GM23248 (cell line): ENCODE measurements around the gene CD164L2. TPM values are rescaled to one million over a fixed set of nuclear protein-coding genes. Genes with fewer than 3 reads are reported as not detected.
A peak's percentile ranks its signal among the peaks of the same experiment; 100 is the strongest.

Source experiments
- DNase-seq: peaks from one replicate; pipeline ENCODE4 v3.0.0-alpha.2; 2015
- H2AFZ ChIP-seq: fragments of 200-600 bp; sonication (generic); 2 replicates; pipeline ENCODE4 v1.6.1; 2016; ENCODE audit warnings: antibody characterized with exemption
- H3F3A ChIP-seq: fragments of 200-600 bp; sonication (generic); 2 replicates; pipeline ENCODE4 v1.6.1; 2016; ENCODE audit warnings: mild to moderate bottlenecking, antibody characterized with exemption, mixed run types; ENCODE audit not compliant: insufficient read depth
- H3K27ac ChIP-seq: fragments of 200-600 bp; sonication (generic); 2 replicates; pipeline ENCODE4 v1.5.1; 2016; ENCODE audit warnings: mild to moderate bottlenecking
- H3K27me3 ChIP-seq: fragments of 200-600 bp; sonication (generic); replicated peaks from 2 replicates; pipeline ENCODE4 v1.6.1; 2016; ENCODE audit warnings: mild to moderate bottlenecking; ENCODE audit not compliant: insufficient read depth
- H3K36me3 ChIP-seq: fragments of 200-600 bp; sonication (generic); 2 replicates; pipeline ENCODE4 v1.6.1; 2016; ENCODE audit warnings: low read depth, mild to moderate bottlenecking
- H3K4me1 ChIP-seq: fragments of 200-600 bp; sonication (generic); 2 replicates; pipeline ENCODE4 v1.6.1; 2016; ENCODE audit warnings: mild to moderate bottlenecking; ENCODE audit not compliant: insufficient read depth
- H3K4me2 ChIP-seq: fragments of 200-600 bp; sonication (generic); one replicate; pipeline ENCODE4 v1.6.1; 2016; ENCODE audit warnings: mild to moderate bottlenecking; ENCODE audit not compliant: unreplicated experiment
- H3K4me3 ChIP-seq: fragments of 200-600 bp; sonication (generic); 2 replicates; pipeline ENCODE4 v1.5.1; 2016; ENCODE audit warnings: mild to moderate bottlenecking
- H3K79me2 ChIP-seq: fragments of 200-600 bp; sonication (generic); 2 replicates; pipeline ENCODE4 v1.6.1; 2016; ENCODE audit warnings: mild to moderate bottlenecking; ENCODE audit not compliant: insufficient read depth
- H3K9ac ChIP-seq: fragments of 200-600 bp; sonication (generic); 2 replicates; pipeline ENCODE4 v1.6.1; 2016; ENCODE audit warnings: mild to moderate bottlenecking
- H3K9me2 ChIP-seq: fragments of 200-600 bp; sonication (generic); 2 replicates; pipeline ENCODE4 v1.6.1; 2016; ENCODE audit warnings: mixed run types, mild to moderate bottlenecking, moderate library complexity; ENCODE audit not compliant: insufficient read depth
- H3K9me3 ChIP-seq: fragments of 200-600 bp; sonication (generic); one replicate; pipeline ENCODE4 v1.6.1; 2017; ENCODE audit warnings: low read depth
- H4K20me1 ChIP-seq: fragments of 200-600 bp; sonication (generic); 2 replicates; pipeline ENCODE4 v1.6.0; 2016; ENCODE audit not compliant: insufficient read depth
- EZH2 ChIP-seq: fragments of 200-600 bp; sonication (generic); IDR thresholded peaks from 2 replicates; pipeline ENCODE4 v1.6.1; 2018; ENCODE audit warnings: antibody characterized with exemption, mild to moderate bottlenecking; ENCODE audit not compliant: insufficient read depth, poor library complexity, severe bottlenecking
- EZH2phosphoT487 ChIP-seq: fragments of 200-600 bp; sonication (generic); IDR thresholded peaks from 2 replicates; pipeline ENCODE4 v1.6.1; 2018; ENCODE audit warnings: antibody characterized with exemption, moderate library complexity, mild to moderate bottlenecking, low read depth; ENCODE audit not compliant: insufficient read depth
- WGBS, 2 experiments: methylation state at CpG; one replicate each; pipeline ENCODE4 v1.1.6; 2015 to 2017; ENCODE audit warnings: low lambda C conversion rate in 2 of 2, low coverage in 1 of 2; ENCODE audit errors: missing lambda C conversion rate in 2 of 2; 5-methylcytosine and 5-hydroxymethylcytosine counted together
- in situ Hi-C: fragments of 300-500 bp; cut with MboI; formaldehyde crosslinking; loops from 2 replicates; pipeline ENCODE4 v1.15.0; 2020
- polyA plus RNA-seq: library from polyadenylated mRNA; unstranded; fragments of >200 nt; fragmentation: Nextera tagmentation; extraction: Ambion mirVana; gene quantifications from 2 replicates; pipeline ENCODE4 v1.2.1, GENCODE V29; 2016
- total RNA-seq: library from RNA; depleted of rRNA; stranded (reverse); fragments of >200 nt; shearing (Covaris generic); gene quantifications from 2 replicates; pipeline ENCODE4 v1.2.3, GENCODE V29; 2014

The CD164L2 gene
- total and polyA plus RNA-seq, 2 experiments from 2014 or later, result not detected

GRCh38 chr1:27397749-27398148 lies 14.6 kb upstream of the CD164L2 start:
- in situ Hi-C loops, result no loop called here
- no peaks in the 10 kb centered on the region for H3K36me3 ChIP-seq
- H3K9me2 ChIP-seq, result no peaks in the 10 kb centered on the region
- no peaks in the 10 kb centered on the region for H3K9me3 ChIP-seq
- TF ChIP-seq EZH2phosphoT487 (no peak), EZH2 (no peak)
- DNase-seq, result no peak
- no peak overlapping the region for H3K4me2 ChIP-seq
- WGBS, 2 experiments, result 74 to 77% methylated on average over 6 to 7 of the region's 7 CpGs
- H3K4me3 ChIP-seq, result no peak overlapping the region
- H3K27ac ChIP-seq, result no peak overlapping the region
- no peak overlapping the region for H3K9ac ChIP-seq
- H2AFZ ChIP-seq, result no peak overlapping the region
- H3K4me1 ChIP-seq, result peaks cover 15% of the 10 kb centered on the region
- H3F3A ChIP-seq, result peaks cover 22% of the 10 kb centered on the region
- no peaks in the 10 kb centered on the region for H4K20me1 ChIP-seq
- no peaks in the 10 kb centered on the region for H3K79me2 ChIP-seq
- no peaks in the 10 kb centered on the region for H3K27me3 ChIP-seq

GRCh38 chr1:27397110-27397509 lies 14.0 kb upstream of the CD164L2 start:
- peaks cover 9% of the 10 kb centered on the region for H3K4me1 ChIP-seq
- no peaks in the 10 kb centered on the region for H3K27me3 ChIP-seq
- no peak overlapping the region for H3K9ac ChIP-seq
- no peaks in the 10 kb centered on the region for H3K36me3 ChIP-seq
- in situ Hi-C loops, result no loop called here
- no peak overlapping the region for H3K27ac ChIP-seq
- H4K20me1 ChIP-seq, result no peaks in the 10 kb centered on the region
- no peak overlapping the region for H2AFZ ChIP-seq
- no peak for TF ChIP-seq EZH2
- TF ChIP-seq EZH2phosphoT487, result no peak
- H3K9me2 ChIP-seq, result no peaks in the 10 kb centered on the region
- WGBS, 2 experiments, result 59 to 95% methylated on average over 1 to 3 of the region's 3 CpGs
- no peaks in the 10 kb centered on the region for H3K9me3 ChIP-seq
- no peak for DNase-seq
- H3K4me2 ChIP-seq, result no peak overlapping the region
- no peaks in the 10 kb centered on the region for H3K79me2 ChIP-seq
- peaks cover 18% of the 10 kb centered on the region for H3F3A ChIP-seq
- no peak overlapping the region for H3K4me3 ChIP-seq

DNA sequence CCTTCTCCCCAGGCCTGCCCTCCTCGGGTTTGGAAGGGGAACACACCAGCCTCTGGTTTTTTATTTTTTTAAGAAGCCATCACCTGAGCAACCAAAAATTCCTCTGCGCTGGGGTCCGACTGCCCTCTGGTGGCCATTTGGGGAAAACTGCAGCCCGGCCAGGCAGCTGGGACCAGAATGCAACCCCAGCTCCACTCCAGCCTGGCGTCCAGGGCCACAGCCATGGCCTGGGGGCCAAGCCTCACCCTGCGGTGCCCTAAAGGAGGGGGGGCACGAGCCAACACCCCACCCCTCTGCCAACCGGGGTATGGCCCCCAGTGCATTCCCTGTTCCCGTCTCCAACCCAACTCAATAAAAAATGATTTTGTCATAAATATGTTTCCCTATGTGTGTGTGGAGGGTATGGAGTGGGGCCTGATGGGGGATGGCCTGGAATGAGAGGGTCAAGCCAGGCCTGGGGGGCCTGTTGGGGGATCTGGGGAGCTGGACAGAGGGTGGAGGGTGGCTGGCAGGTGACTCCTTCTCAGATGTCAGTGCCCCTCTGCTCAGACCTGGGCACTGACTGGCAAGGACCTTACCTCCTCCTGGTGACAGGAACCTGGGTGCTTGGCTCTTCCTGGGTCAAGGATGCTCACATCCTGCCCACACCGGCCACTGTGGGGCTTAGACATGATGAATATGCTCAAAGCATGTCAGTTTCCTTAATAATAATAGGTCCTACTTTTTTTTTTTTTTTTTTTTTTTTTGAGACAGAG lies 12.5 kb upstream of the CD164L2 start:
- Histone ChIP-seq H2AFZ (no peak overlapping the region), H3K4me3 (no peak overlapping the region), H4K20me1 (no peaks in the 10 kb centered on the region), H3K27ac (peak overlapping the region; percentile 28), H3K4me1 (peaks cover 12% of the 10 kb centered on the region), H3K4me2 (no peak overlapping the region), H3K9me3 (no peaks in the 10 kb centered on the region), H3K36me3 (no peaks in the 10 kb centered on the region), H3K9me2 (no peaks in the 10 kb centered on the region), H3F3A (peaks cover 6% of the 10 kb centered on the region; the same call in 1 of the 2 replicates), H3K79me2 (no peaks in the 10 kb centered on the region), H3K27me3 (no peaks in the 10 kb centered on the region), H3K9ac (no peak overlapping the region; the same call in 1 of the 2 replicates)
- DNase-seq, result peak; percentile 82
- in situ Hi-C loops, result no loop called here
- 1 to 3% methylated on average over 9 to 10 of the region's 10 CpGs for WGBS, 2 experiments
- TF ChIP-seq EZH2, result no peak
- no peak for TF ChIP-seq EZH2phosphoT487

DNA sequence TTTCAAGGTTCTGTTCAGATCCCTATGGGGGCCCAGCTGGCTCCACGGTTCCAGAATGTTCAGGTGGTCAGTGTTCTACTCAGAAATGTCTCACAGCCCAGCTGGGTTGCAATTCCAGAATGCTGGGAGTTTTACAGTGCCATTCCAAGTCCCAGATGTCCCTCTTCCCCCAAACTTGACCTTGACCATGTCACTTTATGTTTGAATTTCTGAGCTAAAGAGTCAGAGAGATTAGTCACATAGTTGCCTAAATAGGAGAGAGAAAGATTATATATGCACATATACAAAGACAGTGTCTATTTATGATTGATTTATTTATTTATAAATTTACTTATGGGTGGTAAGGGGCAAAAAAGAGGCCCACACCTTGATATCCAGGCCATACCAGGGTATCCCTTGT lies 11.8 kb upstream of the CD164L2 start:
- H3K36me3 ChIP-seq, result no peaks in the 10 kb centered on the region
- in situ Hi-C loops, result loop anchor here (5.0 kb wide), 2 partner anchors 93 to 293 kb away; no protein-coding TSS in a partner anchor

More for the DNA sequence above, 11.8 kb upstream of the CD164L2 start:
- Histone ChIP-seq H3K9me2 (no peaks in the 10 kb centered on the region), H3K79me2 (no peaks in the 10 kb centered on the region), H3K9me3 (no peaks in the 10 kb centered on the region), H3K9ac (no peak overlapping the region; the same call in 1 of the 2 replicates), H3F3A (peaks cover 6% of the 10 kb centered on the region; the same call in 1 of the 2 replicates), H3K27me3 (no peaks in the 10 kb centered on the region), H2AFZ (no peak overlapping the region), H3K4me2 (peak overlapping the region; percentile 26), H3K27ac (peak overlapping the region; percentile 28), H3K4me3 (no peak overlapping the region), H4K20me1 (no peaks in the 10 kb centered on the region), H3K4me1 (peaks cover 12% of the 10 kb centered on the region)
- TF ChIP-seq EZH2, result no peak
- TF ChIP-seq EZH2phosphoT487, result no peak
- peak; percentile 54 for DNase-seq
- WGBS, 2 experiments, result 36 to 55% methylated on average over 1 of the region's 1 CpG
